NCI-H524 treated with DMSO at 0.1 percent for 48 hours (cell line): Measurements from ENCODE around the gene VPS26C.

ENCODE experiments used
- DNase-seq: peaks from one replicate; lab custom pipeline; 2025; lab: John Stamatoyannopoulos, UW

The VPS26C gene

GRCh38 chr21:37202221-37203110, 64.7 kb downstream of the VPS26C start:
- DNase-seq = no peak

DNA sequence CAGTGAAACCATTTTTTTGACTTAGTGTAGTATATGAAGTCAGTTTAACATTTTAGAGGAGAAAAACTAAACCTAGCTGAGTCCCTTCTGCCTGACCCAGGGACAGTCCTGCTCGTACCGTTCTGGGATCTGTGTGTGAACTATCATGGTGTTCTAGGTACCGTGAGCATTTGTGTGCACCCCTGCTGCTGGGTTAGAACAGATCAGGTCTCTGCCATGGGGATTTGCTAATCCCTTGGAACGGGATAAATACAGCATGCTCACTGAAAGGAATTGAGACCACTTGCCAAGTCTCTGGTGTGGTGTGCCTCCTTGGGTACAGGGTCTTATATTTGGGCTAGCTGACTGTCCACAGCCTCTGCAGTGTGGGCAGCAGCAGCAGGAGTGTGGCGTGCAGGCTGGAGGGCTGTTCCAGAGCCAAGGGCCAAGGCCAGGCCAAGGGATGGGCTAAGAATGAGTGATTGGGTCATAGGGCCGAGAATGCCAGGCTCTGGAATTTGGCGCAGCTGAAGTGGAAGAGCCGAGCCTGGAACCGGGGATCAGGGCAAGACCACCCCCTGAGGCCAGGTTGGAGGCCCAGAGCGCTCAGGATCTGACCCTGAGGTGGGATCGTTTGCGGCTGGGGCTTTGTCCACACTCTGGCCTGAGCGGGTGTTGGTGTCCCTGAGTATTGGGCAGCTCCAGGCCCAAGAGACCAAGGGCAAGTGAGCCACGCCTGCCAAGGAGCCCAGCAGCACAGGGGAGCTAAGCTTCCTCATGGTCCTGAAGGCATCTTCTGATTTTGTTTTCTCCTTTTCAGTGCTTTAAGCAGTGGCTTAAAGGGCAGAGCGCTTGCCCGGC, 66.3 kb downstream of the VPS26C start:
- DNase-seq = no peak

GRCh38 chr21:37199057-37199924, 67.8 kb downstream of the VPS26C start:
- no peak for DNase-seq

GRCh38 chr21:37197746-37198145, 69.4 kb downstream of the VPS26C start:
- DNase-seq = no peak

- DNase-seq = no peak
Measured at GRCh38 chr21:37196847-37197246, 70.3 kb downstream of the VPS26C start.

- DNase-seq = no peak
Measured at GRCh38 chr21:37195610-37196009, 71.5 kb downstream of the VPS26C start.

- DNase-seq = no peak
Measured at GRCh38 chr21:37195059-37195458, 72.1 kb downstream of the VPS26C start.

DNA sequence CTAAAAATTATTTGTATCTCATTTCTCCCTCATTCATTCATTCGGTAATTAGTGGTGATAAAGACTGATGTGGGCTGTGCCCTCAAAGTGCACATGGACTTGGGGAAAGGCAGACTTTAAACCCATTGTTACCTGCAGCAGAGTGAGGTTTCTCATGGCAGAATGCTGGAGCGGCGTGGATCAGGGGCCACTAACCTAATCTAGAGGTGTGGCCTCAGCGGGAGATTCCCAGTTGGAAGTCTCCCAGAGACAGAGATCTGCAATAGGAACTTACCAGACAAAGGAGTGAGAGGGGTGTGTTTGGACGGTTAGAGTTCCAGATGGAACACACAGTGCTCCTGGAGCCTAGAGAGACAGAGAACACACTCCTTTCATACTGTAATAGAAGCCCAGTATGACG, 73.5 kb downstream of the VPS26C start:
- DNase-seq = no peak

DNA sequence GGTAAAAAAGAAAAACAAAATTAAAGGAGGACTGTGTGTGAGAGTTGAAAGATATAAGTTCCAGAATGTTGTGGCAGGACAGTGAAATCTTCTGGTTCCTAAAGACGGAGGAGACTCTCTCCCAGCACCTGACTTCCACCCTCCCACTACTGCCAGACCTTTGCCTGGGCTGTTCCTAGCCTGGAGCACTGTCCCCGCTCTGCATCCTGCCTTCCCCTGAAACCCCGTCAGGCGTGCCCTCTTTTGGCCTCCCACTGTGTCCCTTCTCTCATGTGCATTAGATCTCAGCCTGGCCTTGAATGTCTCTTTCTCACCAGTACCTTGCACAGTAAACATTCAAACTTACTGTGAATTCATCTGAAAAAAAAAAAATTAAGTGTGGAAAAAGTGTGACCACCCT, 74.1 kb downstream of the VPS26C start:
- DNase-seq = no peak

DNA sequence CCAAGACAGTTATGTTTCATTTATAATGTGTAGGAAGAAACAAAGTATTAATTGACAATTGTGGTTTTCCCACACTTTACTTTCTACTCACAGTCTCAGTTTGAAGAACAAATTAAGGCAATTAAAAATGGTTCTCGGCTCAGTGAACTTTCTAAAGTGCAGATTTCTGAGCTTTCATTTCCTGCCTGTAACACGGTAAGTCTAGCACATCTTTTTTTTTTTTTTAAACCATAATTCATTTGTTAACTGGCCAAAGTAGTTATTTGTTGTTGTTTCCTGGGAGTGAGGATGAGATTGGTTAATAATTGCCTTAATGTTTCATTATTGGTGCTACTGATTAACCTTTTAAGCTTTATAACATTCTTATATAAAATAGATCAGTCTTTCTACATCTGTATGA, 75.1 kb downstream of the VPS26C start:
- no peak for DNase-seq

- no peak for DNase-seq
Measured at GRCh38 chr21:37188825-37189224, 78.3 kb downstream of the VPS26C start.

GRCh38 chr21:37186983-37187382, 80.2 kb downstream of the VPS26C start:
- DNase-seq = no peak

DNA sequence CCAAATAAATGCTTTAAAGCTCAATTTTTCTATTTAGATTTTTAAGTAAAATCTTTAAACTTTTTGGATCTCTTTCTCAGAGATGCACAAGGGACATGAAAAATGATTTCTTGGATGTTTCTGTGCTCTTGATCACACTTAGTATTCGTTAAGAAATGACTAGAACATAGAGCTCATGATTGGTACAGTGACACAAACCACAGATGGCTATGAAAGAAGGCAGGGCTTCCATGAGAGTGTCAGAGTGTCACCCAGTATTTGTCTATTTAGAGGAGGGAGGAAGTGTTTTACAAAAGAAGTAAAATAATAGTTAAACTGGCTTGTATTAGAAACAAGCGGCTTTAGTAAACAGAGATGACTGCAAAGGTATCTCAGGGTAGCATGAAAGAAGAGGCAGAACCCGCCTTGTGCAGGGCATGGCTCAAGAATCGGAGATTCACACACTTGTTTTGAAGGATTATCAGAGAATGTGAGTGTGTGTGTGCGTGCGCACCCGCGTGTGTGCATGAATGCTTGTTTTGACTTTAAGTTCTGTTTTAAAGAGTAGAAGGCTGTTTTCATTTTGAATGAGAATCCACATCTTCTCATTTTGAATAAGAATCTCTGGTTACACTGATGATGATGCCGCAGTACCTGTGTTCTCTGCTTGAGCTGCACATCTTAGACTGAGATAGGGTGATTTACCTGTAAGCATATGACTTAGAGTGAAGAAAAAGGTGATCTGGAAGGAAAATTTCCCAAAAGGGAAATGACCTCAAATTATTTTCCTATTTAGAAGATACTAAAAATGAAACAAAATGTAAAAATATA, 82.1 kb downstream of the VPS26C start:
- no peak for DNase-seq

DNA sequence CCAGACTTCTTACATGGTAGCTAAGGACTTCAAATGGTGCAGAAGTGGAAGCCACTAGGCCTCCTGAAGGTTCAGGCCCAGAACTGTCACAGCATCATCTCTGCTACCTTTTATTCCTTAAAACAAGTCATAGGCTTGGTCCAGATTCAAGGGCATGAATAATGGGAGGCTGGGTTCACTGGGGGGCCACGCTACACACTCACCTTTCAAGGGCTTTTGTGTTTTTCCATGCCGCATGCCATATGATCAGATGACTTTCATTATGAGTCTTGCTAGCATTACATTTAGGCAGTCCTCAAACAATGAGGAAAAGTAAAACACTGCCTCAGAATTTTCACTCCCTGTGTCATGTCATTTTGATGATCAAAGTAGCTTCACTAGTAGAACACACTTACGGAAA, 83.4 kb downstream of the VPS26C start:
- no peak for DNase-seq

DNA sequence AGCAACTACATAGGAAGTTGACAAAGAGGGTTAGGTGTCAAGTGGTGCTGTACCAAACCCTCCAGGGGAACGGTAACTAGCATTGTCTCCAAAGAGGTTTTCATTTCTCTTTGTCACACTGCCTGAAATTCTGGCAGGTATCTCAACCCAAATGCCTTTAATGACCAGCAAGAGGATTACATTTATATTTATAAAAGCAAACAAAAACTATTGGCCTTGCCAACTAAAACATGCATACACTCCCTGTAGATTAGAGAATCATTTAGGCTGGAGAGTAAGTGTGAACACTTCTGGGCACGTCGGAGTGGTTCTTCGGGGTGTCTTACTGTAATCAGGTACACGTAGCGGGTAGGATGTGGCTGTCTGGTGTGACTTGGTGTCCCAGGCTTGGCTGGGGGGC, 84.9 kb downstream of the VPS26C start:
- DNase-seq = no peak

DNA sequence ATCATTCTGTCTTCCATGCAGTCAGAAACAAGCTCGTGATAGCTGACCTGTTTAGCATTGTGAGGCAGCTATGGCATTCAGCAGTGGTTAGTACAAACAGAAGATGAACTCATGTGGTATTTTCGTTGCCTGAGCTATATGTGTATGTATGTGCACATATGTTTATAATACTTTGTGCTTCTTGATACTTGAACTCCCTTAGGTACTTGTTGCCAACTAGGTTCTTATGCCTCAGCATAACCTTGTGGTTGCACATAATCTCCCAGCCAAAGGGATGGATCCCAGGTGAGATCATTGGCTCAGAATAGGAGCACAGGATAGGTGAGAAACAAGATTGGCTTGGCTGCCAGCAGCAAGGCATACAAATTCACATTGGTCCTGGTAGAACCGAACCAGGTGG, 86.1 kb downstream of the VPS26C start:
- no peak for DNase-seq

DNA sequence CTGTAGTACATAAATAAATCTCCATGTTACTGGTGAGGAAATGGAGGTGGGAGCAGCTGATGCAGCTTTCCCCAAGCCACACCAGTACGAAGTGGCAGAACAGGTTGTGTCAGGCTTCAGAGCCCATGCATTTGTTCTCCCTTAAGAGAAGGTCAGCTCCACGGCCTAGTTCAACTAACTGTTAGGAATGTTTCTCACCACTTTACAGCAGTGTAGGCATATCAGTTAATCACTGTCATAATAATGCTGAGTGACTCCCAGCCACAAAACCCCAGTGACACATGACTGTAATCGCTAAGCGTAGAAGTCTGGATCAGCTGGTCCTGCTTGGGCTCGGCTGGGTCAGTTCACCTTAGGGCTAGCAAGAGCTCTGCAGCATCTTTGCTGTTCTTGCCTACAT, 90.4 kb downstream of the VPS26C start:
- DNase-seq = no peak
